ENCODE data around the gene CR1. TPM values are rescaled to one million over a fixed set of nuclear protein-coding genes. Genes with fewer than 3 reads are reported as not detected.
"Not testable (repeated sequence)": the region's sequence is repeated elsewhere in the genome, so short reads cannot be mapped to it uniquely, and the experiment has no call there.

CR1 gene
- total and polyA plus RNA-seq, 9 of the 15 experiments (the other 6 are each of a cell fraction or from before 2014, with no cell fraction given) = 0.07 to 0.47 (median 0.18) TPM

DNA sequence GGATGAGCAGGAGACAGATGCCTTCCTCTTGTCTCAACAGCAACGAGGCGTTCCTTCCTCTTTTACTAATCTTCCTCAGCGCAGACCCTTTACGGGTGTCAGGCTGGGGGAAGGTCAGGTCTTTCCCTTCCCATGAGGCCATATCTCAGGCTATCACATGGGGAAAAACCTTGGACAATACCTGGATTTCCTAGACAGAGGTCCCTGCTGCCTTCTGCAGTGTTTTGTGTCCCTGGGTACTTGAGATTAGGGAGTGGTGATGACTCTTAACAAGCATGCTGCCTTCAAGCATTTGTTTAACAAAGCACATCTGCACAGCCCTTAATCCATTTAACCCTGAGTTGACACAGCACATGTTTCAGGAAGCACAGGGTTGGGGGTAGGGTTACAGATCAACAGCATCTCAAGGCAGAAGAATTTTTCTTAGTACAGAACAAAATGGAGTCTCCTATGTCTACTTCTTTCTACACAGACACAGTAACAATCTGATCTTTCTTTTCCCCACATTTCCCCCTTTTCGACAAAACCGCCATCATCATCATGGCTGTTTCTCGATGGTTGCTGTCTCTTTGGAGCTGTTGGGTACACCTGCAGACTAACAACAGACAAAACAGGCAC, 139.7 kb downstream of the CR1 start:
- H3K9me3 ChIP-seq (replicated peaks; ENCODE audit: control insufficient read depth, insufficient read depth, low read depth, low read length); H3K9me1 ChIP-seq (ENCODE audit: control insufficient read depth, insufficient read depth, low read length); H3K27me3 ChIP-seq (ENCODE audit: control insufficient read depth in 2 of 2, insufficient read depth in 2 of 2, low read length in 2 of 2); H3K9ac ChIP-seq (ENCODE audit: insufficient read depth in 1 of 2, low read depth in 2 of 2, low read length in 2 of 2); ATAC-seq; H3K79me2 ChIP-seq (ENCODE audit: control insufficient read depth, insufficient read depth, low read length); H3K4me3 ChIP-seq; POLR2A ChIA-PET; H4K20me1 ChIP-seq (replicated peaks; ENCODE audit: control insufficient read depth, insufficient read depth, low read length); CTCF ChIA-PET (ENCODE audit: low intra/inter-chr PET ratio); BruUV-seq (replicated peaks); in situ Hi-C loops (cut with MboI); H3K36me3 ChIP-seq (ENCODE audit: control insufficient read depth, insufficient read depth, low read length): not testable (repeated sequence)
- H2AFZ ChIP-seq (ENCODE audit: low read depth, low read length) = peak overlapping the region; percentile 87
- WGBS (ENCODE audit: insufficient coverage, low coverage, missing lambda C conversion rate) = 17% methylated on average over 7 of the region's 7 CpGs
- DNase-seq (ENCODE audit: extremely low read depth in 1 of 4, low spot score in 3 of 4) (peak in 1 of 4 experiments; percentile 88), FAIRE-seq (peak; percentile 42)
- H3K4me1 ChIP-seq (replicated peaks in 1 of 2; ENCODE audit: control insufficient read depth in 2 of 2, insufficient read depth in 2 of 2, low read length in 2 of 2) = peaks cover 4 to 24% of the 10 kb centered on the region in 2 experiments; a peak in 3 of 5 replicates
- H3K4me2 ChIP-seq (ENCODE audit: insufficient read depth, low read length) = peak overlapping the region; percentile 44
- H3K27ac ChIP-seq (ENCODE audit: extremely low read depth, low read depth, low read length) = peak overlapping the region; percentile 50; the same call in 2 of the 3 replicates
- intact Hi-C loops (cut with micrococcal nuclease) = loop anchor here (1.0 kb wide), 1 partner anchor 37 kb away; no protein-coding TSS in a partner anchor
- TF ChIP-seq HDAC2 (IDR thresholded peaks at IDR 0.05) (peak; percentile 93), MAZ (CRISPR knock-in tag; conservative IDR thresholded peaks at IDR 0.05 in 1 of 2, IDR thresholded peaks at IDR 0.05 in 1 of 2) (peak; percentile 35 to 41; a peak in 1 of 4 replicates), PTRF (tag; IDR thresholded peaks at IDR 0.05) (peak; percentile 85), SPI1 (IDR thresholded peaks at IDR 0.05; ENCODE audit: borderline replicate concordance, low read depth, low read length) (peak; percentile 60), ILK (tag; IDR thresholded peaks at IDR 0.05; ENCODE audit: borderline replicate concordance, low read depth) (peak; percentile 63), ESRRA (IDR thresholded peaks at IDR 0.05; ENCODE audit: borderline replicate concordance, low read depth) (peak; percentile 41; the same call in 1 of the 2 replicates), SMARCA4 (IDR thresholded peaks at IDR 0.05) (peak; percentile 87), ZNF668 (CRISPR knock-in tag; IDR thresholded peaks at IDR 0.05) (peak; percentile 46; the same call in 1 of the 2 replicates), ETV5 (CRISPR knock-in tag; IDR thresholded peaks at IDR 0.05; ENCODE audit: low read depth) (peak; percentile 76; the same call in 1 of the 2 replicates), TAF1 (IDR thresholded peaks at IDR 0.05; ENCODE audit: control insufficient read depth, extremely low read depth, insufficient read depth, low read length, severe bottlenecking) (peak; percentile 28), RBBP5 (IDR thresholded peaks at IDR 0.05; ENCODE audit: borderline replicate concordance, insufficient read depth, low read length, poor library complexity, severe bottlenecking) (peak; percentile 33)
- TF ChIP-seq, protein P1, sequence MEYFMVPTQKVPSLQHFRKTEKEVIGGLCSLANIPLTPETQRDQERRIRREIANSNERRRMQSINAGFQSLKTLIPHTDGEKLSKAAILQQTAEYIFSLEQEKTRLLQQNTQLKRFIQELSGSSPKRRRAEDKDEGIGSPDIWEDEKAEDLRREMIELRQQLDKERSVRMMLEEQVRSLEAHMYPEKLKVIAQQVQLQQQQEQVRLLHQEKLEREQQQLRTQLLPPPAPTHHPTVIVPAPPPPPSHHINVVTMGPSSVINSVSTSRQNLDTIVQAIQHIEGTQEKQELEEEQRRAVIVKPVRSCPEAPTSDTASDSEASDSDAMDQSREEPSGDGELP (CRISPR knock-in tag; IDR thresholded peaks at IDR 0.05; ENCODE audit: borderline replicate concordance) = peak; percentile 66
- TF ChIP-seq, protein P2, sequence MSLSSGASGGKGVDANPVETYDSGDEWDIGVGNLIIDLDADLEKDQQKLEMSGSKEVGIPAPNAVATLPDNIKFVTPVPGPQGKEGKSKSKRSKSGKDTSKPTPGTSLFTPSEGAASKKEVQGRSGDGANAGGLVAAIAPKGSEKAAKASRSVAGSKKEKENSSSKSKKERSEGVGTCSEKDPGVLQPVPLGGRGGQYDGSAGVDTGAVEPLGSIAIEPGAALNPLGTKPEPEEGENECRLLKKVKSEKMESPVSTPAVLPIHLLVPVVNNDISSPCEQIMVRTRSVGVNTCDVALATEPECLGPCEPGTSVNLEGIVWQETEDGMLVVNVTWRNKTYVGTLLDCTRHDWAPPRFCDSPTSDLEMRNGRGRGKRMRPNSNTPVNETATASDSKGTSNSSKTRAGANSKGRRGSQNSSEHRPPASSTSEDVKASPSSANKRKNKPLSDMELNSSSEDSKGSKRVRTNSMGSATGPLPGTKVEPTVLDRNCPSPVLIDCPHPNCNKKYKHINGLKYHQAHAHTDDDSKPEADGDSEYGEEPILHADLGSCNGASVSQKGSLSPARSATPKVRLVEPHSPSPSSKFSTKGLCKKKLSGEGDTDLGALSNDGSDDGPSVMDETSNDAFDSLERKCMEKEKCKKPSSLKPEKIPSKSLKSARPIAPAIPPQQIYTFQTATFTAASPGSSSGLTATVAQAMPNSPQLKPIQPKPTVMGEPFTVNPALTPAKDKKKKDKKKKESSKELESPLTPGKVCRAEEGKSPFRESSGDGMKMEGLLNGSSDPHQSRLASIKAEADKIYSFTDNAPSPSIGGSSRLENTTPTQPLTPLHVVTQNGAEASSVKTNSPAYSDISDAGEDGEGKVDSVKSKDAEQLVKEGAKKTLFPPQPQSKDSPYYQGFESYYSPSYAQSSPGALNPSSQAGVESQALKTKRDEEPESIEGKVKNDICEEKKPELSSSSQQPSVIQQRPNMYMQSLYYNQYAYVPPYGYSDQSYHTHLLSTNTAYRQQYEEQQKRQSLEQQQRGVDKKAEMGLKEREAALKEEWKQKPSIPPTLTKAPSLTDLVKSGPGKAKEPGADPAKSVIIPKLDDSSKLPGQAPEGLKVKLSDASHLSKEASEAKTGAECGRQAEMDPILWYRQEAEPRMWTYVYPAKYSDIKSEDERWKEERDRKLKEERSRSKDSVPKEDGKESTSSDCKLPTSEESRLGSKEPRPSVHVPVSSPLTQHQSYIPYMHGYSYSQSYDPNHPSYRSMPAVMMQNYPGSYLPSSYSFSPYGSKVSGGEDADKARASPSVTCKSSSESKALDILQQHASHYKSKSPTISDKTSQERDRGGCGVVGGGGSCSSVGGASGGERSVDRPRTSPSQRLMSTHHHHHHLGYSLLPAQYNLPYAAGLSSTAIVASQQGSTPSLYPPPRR (CRISPR knock-in tag; IDR thresholded peaks at IDR 0.05; ENCODE audit: borderline replicate concordance) = peak; percentile 93
